Measurements from ENCODE around the gene SFSWAP. TPM values are rescaled to one million over a fixed set of nuclear protein-coding genes. Genes with fewer than 3 reads are reported as not detected.

Gene SFSWAP
- total and polyA plus RNA-seq, 2 of the 13 experiments (the other 11 are each of a cell fraction or from before 2014, with no cell fraction given) = 17.1 to 27.7 TPM

GRCh38 chr12:131775392-131776236, 64.7 kb downstream of the SFSWAP start (continued):
- TF ChIP-seq, protein P1, sequence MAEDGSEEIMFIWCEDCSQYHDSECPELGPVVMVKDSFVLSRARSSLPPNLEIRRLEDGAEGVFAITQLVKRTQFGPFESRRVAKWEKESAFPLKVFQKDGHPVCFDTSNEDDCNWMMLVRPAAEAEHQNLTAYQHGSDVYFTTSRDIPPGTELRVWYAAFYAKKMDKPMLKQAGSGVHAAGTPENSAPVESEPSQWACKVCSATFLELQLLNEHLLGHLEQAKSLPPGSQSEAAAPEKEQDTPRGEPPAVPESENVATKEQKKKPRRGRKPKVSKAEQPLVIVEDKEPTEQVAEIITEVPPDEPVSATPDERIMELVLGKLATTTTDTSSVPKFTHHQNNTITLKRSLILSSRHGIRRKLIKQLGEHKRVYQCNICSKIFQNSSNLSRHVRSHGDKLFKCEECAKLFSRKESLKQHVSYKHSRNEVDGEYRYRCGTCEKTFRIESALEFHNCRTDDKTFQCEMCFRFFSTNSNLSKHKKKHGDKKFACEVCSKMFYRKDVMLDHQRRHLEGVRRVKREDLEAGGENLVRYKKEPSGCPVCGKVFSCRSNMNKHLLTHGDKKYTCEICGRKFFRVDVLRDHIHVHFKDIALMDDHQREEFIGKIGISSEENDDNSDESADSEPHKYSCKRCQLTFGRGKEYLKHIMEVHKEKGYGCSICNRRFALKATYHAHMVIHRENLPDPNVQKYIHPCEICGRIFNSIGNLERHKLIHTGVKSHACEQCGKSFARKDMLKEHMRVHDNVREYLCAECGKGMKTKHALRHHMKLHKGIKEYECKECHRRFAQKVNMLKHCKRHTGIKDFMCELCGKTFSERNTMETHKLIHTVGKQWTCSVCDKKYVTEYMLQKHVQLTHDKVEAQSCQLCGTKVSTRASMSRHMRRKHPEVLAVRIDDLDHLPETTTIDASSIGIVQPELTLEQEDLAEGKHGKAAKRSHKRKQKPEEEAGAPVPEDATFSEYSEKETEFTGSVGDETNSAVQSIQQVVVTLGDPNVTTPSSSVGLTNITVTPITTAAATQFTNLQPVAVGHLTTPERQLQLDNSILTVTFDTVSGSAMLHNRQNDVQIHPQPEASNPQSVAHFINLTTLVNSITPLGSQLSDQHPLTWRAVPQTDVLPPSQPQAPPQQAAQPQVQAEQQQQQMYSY (CRISPR knock-in tag; IDR thresholded peaks at IDR 0.05) = no peak

- POLR2A ChIA-PET = interaction anchor here (0.6 kb wide), 1 partner anchor 60 kb away, joined by 3 read pairs; no protein-coding TSS in a partner anchor
- no peaks in the 10 kb centered on the region for H3K9me3 ChIP-seq (ENCODE audit: low read length)
- H3K36me3 ChIP-seq (replicated peaks in 1 of 2; ENCODE audit: control insufficient read depth in 1 of 2, insufficient read depth in 2 of 2, low read length in 2 of 2) = peaks cover 10 to 64% of the 10 kb centered on the region in 2 experiments; a peak in 4 of 5 replicates
- no peaks in the 10 kb centered on the region for H3K79me2 ChIP-seq (ENCODE audit: insufficient read depth, low read length)
- in situ Hi-C loops (cut with HindIII; ENCODE audit: extremely low pct_ligation_motif_present, low pct_unique_long_range_greater_than_20kb) (no loop called here), intact Hi-C loops (cut with micrococcal nuclease; ENCODE audit: unreplicated experiment) (no loop called here)
- H3K4me2 ChIP-seq (ENCODE audit: low read depth, low read length) = no peak overlapping the region
- DNase-seq (ENCODE audit: low spot score) (no peak), ATAC-seq (no peak), FAIRE-seq (no peak)
- BruUV-seq (replicated peaks) = no TSS peak
- no peaks in the 10 kb centered on the region for H3K4me1 ChIP-seq (ENCODE audit: insufficient read depth, low read length)
- H3K27me3 ChIP-seq (ENCODE audit: control insufficient read depth in 1 of 2, insufficient read depth in 2 of 2, low read length in 2 of 2) = no peaks in the 10 kb centered on the region
- 94% methylated on average over 14 of the region's 14 CpGs for WGBS (ENCODE audit: low lambda C conversion rate)
- H3K4me3 ChIP-seq (replicated peaks in 1 of 3; ENCODE audit: insufficient read depth in 1 of 3, low read depth in 2 of 3, low read length in 3 of 3) = no peak overlapping the region
- no peak overlapping the region for H3K27ac ChIP-seq (ENCODE audit: extremely low read length, insufficient read depth, low read length)
- CTCF ChIA-PET (ENCODE audit: low intra/inter-chr PET ratio, low total read pairs) = no interaction called here
- no peak overlapping the region for H3K9ac ChIP-seq (ENCODE audit: insufficient read depth, low read depth, low read length)
- H4K20me1 ChIP-seq (ENCODE audit: insufficient read depth, low read length) = 0 out of 2 replicates have a peak, but pooled peaks cover 2% of the 10 kb centered on the region
- no peak overlapping the region for H2AFZ ChIP-seq (ENCODE audit: low read length)
- TF ChIP-seq ZFAT (CRISPR knock-in tag; conservative IDR thresholded peaks at IDR 0.05) (no peak), ZNF543 (CRISPR knock-in tag; IDR thresholded peaks at IDR 0.05) (no peak), KAT8 (CRISPR knock-in tag; IDR thresholded peaks at IDR 0.05) (no peak), TCF7 (IDR thresholded peaks at IDR 0.05; ENCODE audit: low read depth) (no peak), TBX3 (IDR thresholded peaks at IDR 0.05; ENCODE audit: borderline replicate concordance) (no peak), CHCHD3 (CRISPR knock-in tag; IDR thresholded peaks at IDR 0.05) (no peak), HMGA1 (CRISPR knock-in tag; conservative IDR thresholded peaks at IDR 0.05) (no peak), XRCC5 (optimal IDR thresholded peaks at IDR 0.05; ENCODE audit: low read length) (no peak), ARHGAP35 (CRISPR knock-in tag; IDR thresholded peaks at IDR 0.05; ENCODE audit: borderline replicate concordance) (no peak), SRY (CRISPR knock-in tag; IDR thresholded peaks at IDR 0.05) (no peak)
- TF ChIP-seq, protein P2, sequence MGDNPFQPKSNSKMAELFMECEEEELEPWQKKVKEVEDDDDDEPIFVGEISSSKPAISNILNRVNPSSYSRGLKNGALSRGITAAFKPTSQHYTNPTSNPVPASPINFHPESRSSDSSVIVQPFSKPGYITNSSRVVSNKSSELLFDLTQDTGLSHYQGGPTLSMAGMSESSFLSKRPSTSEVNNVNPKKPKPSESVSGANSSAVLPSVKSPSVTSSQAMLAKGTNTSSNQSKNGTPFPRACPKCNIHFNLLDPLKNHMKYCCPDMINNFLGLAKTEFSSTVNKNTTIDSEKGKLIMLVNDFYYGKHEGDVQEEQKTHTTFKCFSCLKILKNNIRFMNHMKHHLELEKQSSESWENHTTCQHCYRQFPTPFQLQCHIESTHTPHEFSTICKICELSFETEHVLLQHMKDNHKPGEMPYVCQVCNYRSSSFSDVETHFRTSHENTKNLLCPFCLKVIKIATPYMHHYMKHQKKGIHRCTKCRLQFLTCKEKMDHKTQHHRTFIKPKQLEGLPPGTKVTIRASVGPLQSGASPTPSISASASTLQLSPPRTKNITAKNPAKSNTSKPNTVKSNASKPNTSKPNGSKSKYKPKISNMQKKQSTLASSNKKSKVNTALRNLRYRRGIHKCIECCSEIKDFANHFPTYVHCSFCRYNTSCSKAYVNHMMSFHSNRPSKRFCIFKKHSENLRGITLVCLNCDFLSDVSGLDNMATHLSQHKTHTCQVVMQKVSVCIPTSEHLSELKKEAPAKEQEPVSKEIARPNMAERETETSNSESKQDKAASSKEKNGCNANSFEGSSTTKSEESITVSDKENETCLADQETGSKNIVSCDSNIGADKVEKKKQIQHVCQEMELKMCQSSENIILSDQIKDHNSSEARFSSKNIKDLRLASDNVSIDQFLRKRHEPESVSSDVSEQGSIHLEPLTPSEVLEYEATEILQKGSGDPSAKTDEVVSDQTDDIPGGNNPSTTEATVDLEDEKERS (CRISPR knock-in tag; IDR thresholded peaks at IDR 0.05) = no peak
These were observed 65.5 kb downstream of the SFSWAP start for GRCh38 chr12:131776237-131776889.
